ENCODE measurements around the gene TTC23. TPM values are rescaled to one million over a fixed set of nuclear protein-coding genes. Genes with fewer than 3 reads are reported as not detected.

TTC23 gene
- polyA plus RNA-seq, 1 donor (not counting 4 experiments of a cell fraction or from before 2014, with no cell fraction given), result 6.7 TPM

DNA sequence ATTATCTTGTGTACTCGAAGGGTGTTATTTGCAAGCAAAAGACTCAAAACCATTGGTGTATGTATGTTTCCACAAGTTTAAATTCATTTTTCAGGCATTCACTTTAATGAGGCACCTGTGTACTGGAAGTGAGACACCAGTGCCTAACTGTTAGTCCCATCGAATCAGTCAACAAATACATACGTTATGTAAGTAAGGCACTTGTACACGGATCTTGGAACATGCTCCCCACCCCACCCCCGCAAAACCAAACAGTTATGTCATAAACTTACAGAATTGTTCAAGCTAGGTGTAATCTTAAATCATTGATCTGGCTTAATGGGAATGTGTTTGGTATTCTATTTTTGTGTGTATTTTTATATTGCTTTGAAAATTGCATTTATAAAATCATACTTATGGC, 19.1 kb upstream of the TTC23 start:
- H2AFZ ChIP-seq (ENCODE audit: control insufficient read depth, low read length), result no peak overlapping the region

GRCh38 chr15:99267957-99268356, 18.6 kb upstream of the TTC23 start:
- DNase-seq (ENCODE audit: low read depth, low spot score) (no peak), FAIRE-seq (no peak)
- H3K27ac ChIP-seq (ENCODE audit: control insufficient read depth, insufficient read depth, low read length), result no peak overlapping the region
- dilution Hi-C loops (cut with MboI; ENCODE audit: extremely low pct_ligation_motif_present, low sequenced_read_pairs), result no loop called here
- no peak for TF ChIP-seq EZH2 (IDR thresholded peaks at IDR 0.05; ENCODE audit: low read length)
- TF ChIP-seq CTCF (optimal IDR thresholded peaks at IDR 0.05 in 1 of 3, IDR thresholded peaks at IDR 0.05 in 1 of 3, conservative IDR thresholded peaks at IDR 0.05 in 1 of 3; ENCODE audit: extremely low read depth in 1 of 3, insufficient read depth in 2 of 3, low read length in 3 of 3), result no peak
- H2AFZ ChIP-seq (ENCODE audit: control insufficient read depth, low read length), result no peak overlapping the region
- H3K9me1 ChIP-seq (ENCODE audit: control insufficient read depth, extremely low read depth, insufficient read depth, low read length), result no peaks in the 10 kb centered on the region
- no peaks in the 10 kb centered on the region for H3K9me3 ChIP-seq (ENCODE audit: control insufficient read depth, low read depth, low read length)
- no peak overlapping the region for H3K4me3 ChIP-seq (ENCODE audit: control insufficient read depth in 2 of 3, extremely low read depth in 1 of 3, insufficient read depth in 2 of 3, low read depth in 1 of 3, low read length in 3 of 3)
- no peaks in the 10 kb centered on the region for H4K20me1 ChIP-seq (ENCODE audit: control insufficient read depth, extremely low read depth, insufficient read depth, low read length)
- H3K27me3 ChIP-seq (ENCODE audit: control insufficient read depth, extremely low read depth, insufficient read depth, low read length), result no peaks in the 10 kb centered on the region
- no peak overlapping the region for H3K4me2 ChIP-seq (ENCODE audit: control insufficient read depth, extremely low read depth, insufficient read depth, low read depth, low read length)
- H3K9ac ChIP-seq (ENCODE audit: control insufficient read depth, extremely low read depth, insufficient read depth, low read length), result no peak overlapping the region
- no peaks in the 10 kb centered on the region for H3K36me3 ChIP-seq (ENCODE audit: control insufficient read depth in 2 of 2, extremely low read depth in 1 of 2, insufficient read depth in 2 of 2, low read length in 2 of 2)
- H3K4me1 ChIP-seq (ENCODE audit: control insufficient read depth, extremely low read depth, insufficient read depth, low read length), result peaks cover 9% of the 10 kb centered on the region
- H3K79me2 ChIP-seq (ENCODE audit: control insufficient read depth, insufficient read depth, low read length), result no peaks in the 10 kb centered on the region

More for the DNA sequence above, 19.1 kb upstream of the TTC23 start:
- no peaks in the 10 kb centered on the region for H3K27me3 ChIP-seq (ENCODE audit: control insufficient read depth, extremely low read depth, insufficient read depth, low read length)
- H3K9ac ChIP-seq (ENCODE audit: control insufficient read depth, extremely low read depth, insufficient read depth, low read length), result no peak overlapping the region
- TF ChIP-seq EZH2 (IDR thresholded peaks at IDR 0.05; ENCODE audit: low read length) (no peak), CTCF (optimal IDR thresholded peaks at IDR 0.05 in 1 of 3, IDR thresholded peaks at IDR 0.05 in 1 of 3, conservative IDR thresholded peaks at IDR 0.05 in 1 of 3; ENCODE audit: extremely low read depth in 1 of 3, insufficient read depth in 2 of 3, low read length in 3 of 3) (no peak)
- DNase-seq (ENCODE audit: low read depth, low spot score) (no peak), FAIRE-seq (no peak)
- H3K4me2 ChIP-seq (ENCODE audit: control insufficient read depth, extremely low read depth, insufficient read depth, low read depth, low read length), result no peak overlapping the region
- no peaks in the 10 kb centered on the region for H3K9me1 ChIP-seq (ENCODE audit: control insufficient read depth, extremely low read depth, insufficient read depth, low read length)
- H3K9me3 ChIP-seq (ENCODE audit: control insufficient read depth, low read depth, low read length), result no peaks in the 10 kb centered on the region
- no peaks in the 10 kb centered on the region for H3K36me3 ChIP-seq (ENCODE audit: control insufficient read depth in 2 of 2, extremely low read depth in 1 of 2, insufficient read depth in 2 of 2, low read length in 2 of 2)
- H4K20me1 ChIP-seq (ENCODE audit: control insufficient read depth, extremely low read depth, insufficient read depth, low read length), result no peaks in the 10 kb centered on the region
- dilution Hi-C loops (cut with MboI; ENCODE audit: extremely low pct_ligation_motif_present, low sequenced_read_pairs), result no loop called here
- H3K4me1 ChIP-seq (ENCODE audit: control insufficient read depth, extremely low read depth, insufficient read depth, low read length), result peaks cover 9% of the 10 kb centered on the region
- no peak overlapping the region for H3K4me3 ChIP-seq (ENCODE audit: control insufficient read depth in 2 of 3, extremely low read depth in 1 of 3, insufficient read depth in 2 of 3, low read depth in 1 of 3, low read length in 3 of 3)
- H3K27ac ChIP-seq (ENCODE audit: control insufficient read depth, insufficient read depth, low read length), result no peak overlapping the region
- no peaks in the 10 kb centered on the region for H3K79me2 ChIP-seq (ENCODE audit: control insufficient read depth, insufficient read depth, low read length)
